ENCODE data around the gene ZNF469. TPM values are rescaled to one million over a fixed set of nuclear protein-coding genes. Genes with fewer than 3 reads are reported as not detected.
"Not testable (repeated sequence)": the region's sequence is repeated elsewhere in the genome, so short reads cannot be mapped to it uniquely, and the experiment has no call there.

Gene ZNF469
- polyA plus RNA-seq, 3 donors from 2014 or later = 0.11 to 0.65 TPM; not detected in 1

DNA sequence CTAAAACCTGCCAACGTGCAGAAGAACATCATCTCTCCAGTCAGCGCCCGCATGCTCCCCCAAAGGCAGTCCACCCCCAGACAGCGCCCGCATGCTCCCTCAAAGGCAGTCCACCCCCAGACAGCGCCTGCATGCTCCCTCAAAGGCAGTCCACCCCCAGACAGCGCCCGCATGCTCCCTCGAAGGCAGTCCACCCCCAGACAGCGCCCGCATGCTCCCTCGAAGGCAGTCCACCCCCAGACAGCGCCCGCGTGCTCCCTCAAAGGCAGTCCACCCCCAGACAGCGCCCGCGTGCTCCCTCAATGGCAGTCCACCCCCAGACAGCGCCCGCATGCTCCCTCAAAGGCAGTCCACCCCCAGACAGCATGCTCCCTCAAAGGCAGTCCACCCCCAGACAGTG lies 22.4 kb upstream of the ZNF469 start:
- not testable (repeated sequence) for H3K27ac Mint-ChIP-seq; H3K4me1 Mint-ChIP-seq; H3K36me3 Mint-ChIP-seq; H3K4me3 Mint-ChIP-seq; DNase-seq; H3K27me3 Mint-ChIP-seq (ENCODE audit: low read depth in 3 of 3)
- H3K9me3 Mint-ChIP-seq = peaks cover 0 to 11% (median 2%) of the 10 kb centered on the region in 6 donors

DNA sequence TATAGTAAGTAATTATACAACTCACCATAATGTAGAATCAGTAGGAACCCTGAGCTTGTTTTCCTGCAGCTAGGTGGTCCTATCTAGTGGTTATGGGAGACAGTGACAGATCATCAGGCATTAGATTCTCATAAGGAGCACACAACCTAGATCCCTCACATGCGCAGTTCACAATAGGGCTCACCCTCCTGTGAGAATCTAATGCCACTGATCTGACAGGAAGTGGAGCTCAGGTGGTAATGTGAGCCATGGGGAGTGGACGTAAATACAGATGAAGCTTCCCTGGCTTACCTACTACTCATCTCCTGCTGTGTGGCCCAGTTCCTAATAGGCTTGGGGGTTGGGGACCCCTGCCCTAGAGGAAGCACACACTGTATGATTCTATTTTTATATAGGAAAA lies 21.8 kb upstream of the ZNF469 start:
- no peak overlapping the region for H3K4me3 Mint-ChIP-seq
- no peaks in the 10 kb centered on the region for H3K36me3 Mint-ChIP-seq
- peaks cover 2 to 5% (median 3%) of the 10 kb centered on the region in 3 donors for H3K27me3 Mint-ChIP-seq (ENCODE audit: low read depth in 3 of 3)
- no peak for DNase-seq
- H3K4me1 Mint-ChIP-seq = no peaks in the 10 kb centered on the region
- peaks cover 0 to 11% (median 2%) of the 10 kb centered on the region in 6 donors for H3K9me3 Mint-ChIP-seq
- no peak overlapping the region for H3K27ac Mint-ChIP-seq

DNA sequence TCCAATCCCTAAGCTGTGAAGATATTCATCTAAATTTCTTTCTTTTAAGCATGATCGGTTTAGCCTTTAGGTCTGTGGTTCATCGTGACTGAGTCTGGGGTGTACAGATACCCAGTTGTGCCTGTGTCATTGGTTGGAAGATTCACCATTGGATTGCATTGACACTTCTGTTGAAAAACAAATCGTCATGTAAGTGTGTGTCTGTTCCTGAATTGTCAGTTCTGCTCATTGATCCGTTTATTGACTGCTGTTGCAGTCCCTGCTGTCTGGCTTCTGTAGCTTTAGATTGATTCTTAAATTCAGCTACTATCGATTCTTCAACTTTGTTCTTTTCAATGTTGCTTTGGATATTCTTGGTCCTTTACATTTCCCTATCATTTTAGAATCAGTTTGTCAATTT lies 21.0 kb upstream of the ZNF469 start:
- no peak for DNase-seq
- no peak overlapping the region for H3K27ac Mint-ChIP-seq
- no peak overlapping the region for H3K4me3 Mint-ChIP-seq
- H3K4me1 Mint-ChIP-seq = no peaks in the 10 kb centered on the region
- peaks cover 2 to 5% (median 3%) of the 10 kb centered on the region in 3 donors for H3K27me3 Mint-ChIP-seq (ENCODE audit: low read depth in 3 of 3)
- H3K36me3 Mint-ChIP-seq = no peaks in the 10 kb centered on the region
- peaks cover 0 to 11% (median 2%) of the 10 kb centered on the region in 6 donors for H3K9me3 Mint-ChIP-seq

DNA sequence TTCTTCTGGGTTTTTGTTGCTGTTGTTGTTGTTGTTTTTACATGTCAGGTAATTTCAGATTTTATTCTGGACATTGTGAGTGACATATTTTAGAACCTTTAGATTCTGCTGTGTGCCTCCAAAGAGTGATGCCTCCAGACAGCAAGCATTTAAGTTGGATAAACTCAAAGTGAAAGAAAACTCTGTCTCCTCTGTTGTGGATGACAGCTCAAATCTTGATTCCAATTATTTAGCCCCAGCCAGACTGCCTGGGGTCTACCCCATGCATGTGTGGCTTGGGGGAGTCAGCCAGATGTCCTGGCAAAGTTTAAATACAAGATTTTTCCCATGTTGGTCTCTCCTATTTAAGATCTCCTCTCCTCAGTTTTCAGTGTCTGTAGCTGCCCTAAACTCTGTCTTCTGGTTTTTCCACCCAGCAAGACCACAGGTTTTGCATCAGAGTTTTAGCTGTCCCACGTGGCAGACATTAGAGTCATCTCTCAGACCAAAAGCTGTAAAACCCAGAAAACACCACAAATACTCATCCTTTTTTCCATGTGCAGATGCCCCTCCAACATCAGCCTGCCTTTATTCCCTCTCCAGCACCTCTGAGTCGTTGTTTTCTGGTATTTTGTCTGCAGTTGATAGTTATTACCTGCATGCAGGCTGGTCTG lies 19.4 kb upstream of the ZNF469 start:
- Mint-ChIP-seq H3K9me3 (peaks cover 0 to 11% (median 2%) of the 10 kb centered on the region in 6 donors), H3K4me3 (no peak overlapping the region), H3K36me3 (no peaks in the 10 kb centered on the region), H3K27ac (no peak overlapping the region), H3K4me1 (no peaks in the 10 kb centered on the region), H3K27me3 (ENCODE audit: low read depth in 3 of 3) (peaks cover 2 to 5% (median 3%) of the 10 kb centered on the region in 3 donors)
- DNase-seq = no peak

DNA sequence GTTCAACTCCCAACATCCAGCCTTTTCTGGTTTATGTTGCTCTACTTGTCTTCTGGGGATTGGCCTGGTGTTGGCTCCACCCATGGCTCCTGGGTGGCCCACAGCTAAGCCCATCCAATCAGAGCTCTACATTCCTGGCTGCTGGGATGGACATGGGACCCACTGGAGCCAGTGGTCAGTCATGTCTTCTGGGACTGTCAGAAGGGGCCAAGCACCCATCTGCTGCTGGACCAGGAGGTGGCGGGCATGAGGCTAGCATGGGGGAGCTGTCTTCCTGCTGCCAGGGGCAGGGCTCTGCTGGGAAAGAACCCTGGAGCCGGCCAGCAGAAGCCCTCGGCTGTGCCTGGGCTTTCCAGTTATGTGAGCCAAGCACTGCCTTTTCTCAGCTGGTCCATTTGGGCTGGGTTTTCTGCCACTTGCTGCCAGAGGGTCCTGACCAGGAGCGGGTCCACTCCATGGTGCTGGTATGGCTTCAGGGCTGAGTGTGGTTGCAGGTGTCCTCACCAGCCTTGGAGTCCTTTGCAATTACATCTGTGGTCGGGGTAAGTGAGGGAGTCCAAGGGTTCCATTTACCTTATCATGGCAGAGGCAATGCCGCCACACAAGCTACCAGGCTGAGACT lies 17.4 kb upstream of the ZNF469 start:
- no peaks in the 10 kb centered on the region for H3K36me3 Mint-ChIP-seq
- H3K4me3 Mint-ChIP-seq = no peak overlapping the region
- H3K9me3 Mint-ChIP-seq = peaks cover 0 to 11% (median 2%) of the 10 kb centered on the region in 6 donors
- no peaks in the 10 kb centered on the region for H3K4me1 Mint-ChIP-seq
- H3K27me3 Mint-ChIP-seq (ENCODE audit: low read depth in 3 of 3) = peaks cover 0 to 2% (median 2%) of the 10 kb centered on the region in 3 donors
- DNase-seq = no peak
- H3K27ac Mint-ChIP-seq = no peak overlapping the region

DNA sequence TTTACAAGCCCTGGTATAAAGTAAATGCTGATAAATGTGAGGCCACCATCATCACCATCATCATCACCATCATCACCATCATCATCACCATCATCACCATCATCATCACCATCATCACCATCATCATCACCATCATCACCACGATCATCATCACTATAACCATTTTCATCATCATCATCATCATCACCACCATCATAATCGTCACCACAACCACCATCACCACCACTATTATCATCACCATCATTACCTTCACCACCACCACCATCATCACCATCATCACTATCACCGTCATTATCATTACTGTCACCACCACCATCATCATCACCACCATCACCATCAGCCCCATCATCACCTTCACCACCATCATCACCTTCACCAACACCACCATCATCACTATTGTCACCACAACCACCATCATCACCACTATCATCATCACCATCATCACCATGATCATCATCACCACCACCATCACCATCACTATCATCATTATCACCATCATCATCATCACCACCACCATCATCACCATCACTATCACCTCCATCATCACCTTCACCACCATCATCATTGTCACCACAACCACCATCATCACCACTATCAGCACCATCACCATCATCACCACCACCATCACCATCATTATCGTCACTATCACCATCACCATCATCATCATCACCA lies 16.6 kb upstream of the ZNF469 start:
- no peaks in the 10 kb centered on the region for H3K4me1 Mint-ChIP-seq
- peaks cover 0 to 11% (median 2%) of the 10 kb centered on the region in 6 donors for H3K9me3 Mint-ChIP-seq
- peaks cover 0 to 2% (median 2%) of the 10 kb centered on the region in 3 donors for H3K27me3 Mint-ChIP-seq (ENCODE audit: low read depth in 3 of 3)
- no peaks in the 10 kb centered on the region for H3K36me3 Mint-ChIP-seq
- peak; percentile 6 to 28 (median 17) for DNase-seq
- H3K27ac Mint-ChIP-seq = no peak overlapping the region
- H3K4me3 Mint-ChIP-seq = no peak overlapping the region

DNA sequence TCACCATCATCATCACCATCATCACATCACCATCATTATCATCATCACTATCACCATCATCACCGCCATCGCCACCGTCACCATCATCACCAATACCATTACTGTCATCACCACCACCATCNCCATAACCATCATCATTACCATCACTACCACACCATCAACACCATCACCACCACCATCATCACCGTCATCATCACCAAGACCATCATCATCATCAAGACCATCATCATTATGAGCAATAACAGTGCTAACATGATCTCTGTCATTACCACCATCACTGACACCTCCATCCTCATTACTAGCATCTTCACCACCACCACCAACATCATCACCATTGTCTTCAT lies 16.1 kb upstream of the ZNF469 start:
- Mint-ChIP-seq H3K4me1 (no peaks in the 10 kb centered on the region), H3K27me3 (ENCODE audit: low read depth in 3 of 3) (peaks cover 0 to 2% (median 2%) of the 10 kb centered on the region in 3 donors), H3K9me3 (peaks cover 0 to 11% (median 2%) of the 10 kb centered on the region in 6 donors), H3K36me3 (no peaks in the 10 kb centered on the region), H3K4me3 (no peak overlapping the region), H3K27ac (no peak overlapping the region)
- peak in 1 of 3 donors; percentile 9 for DNase-seq

DNA sequence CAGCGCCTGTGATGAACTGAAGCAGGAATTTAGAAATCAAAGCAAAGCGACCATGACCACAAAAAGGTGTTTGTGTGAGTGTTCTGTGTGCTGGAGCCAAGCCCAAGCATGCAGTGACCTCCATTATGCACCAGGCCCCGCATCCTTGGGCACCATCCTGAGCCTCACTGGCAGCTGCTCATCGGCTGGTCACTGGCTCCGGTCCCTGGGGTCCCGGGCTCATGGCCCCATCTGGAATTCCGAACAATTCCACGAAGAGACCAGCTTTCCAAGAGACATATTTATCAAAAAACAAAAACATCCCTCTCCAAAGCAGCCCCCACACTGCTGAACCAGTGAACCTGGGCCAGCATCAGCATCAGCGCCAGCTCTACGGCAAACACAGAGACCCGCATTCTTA lies 15.2 kb upstream of the ZNF469 start:
- Mint-ChIP-seq H3K4me3 (no peak overlapping the region), H3K27ac (no peak overlapping the region), H3K36me3 (no peaks in the 10 kb centered on the region), H3K9me3 (peaks cover 0 to 7% (median 1%) of the 10 kb centered on the region in 6 donors), H3K4me1 (no peaks in the 10 kb centered on the region), H3K27me3 (ENCODE audit: low read depth in 3 of 3) (peaks cover 0 to 2% (median 0%) of the 10 kb centered on the region in 3 donors)
- DNase-seq = no peak

DNA sequence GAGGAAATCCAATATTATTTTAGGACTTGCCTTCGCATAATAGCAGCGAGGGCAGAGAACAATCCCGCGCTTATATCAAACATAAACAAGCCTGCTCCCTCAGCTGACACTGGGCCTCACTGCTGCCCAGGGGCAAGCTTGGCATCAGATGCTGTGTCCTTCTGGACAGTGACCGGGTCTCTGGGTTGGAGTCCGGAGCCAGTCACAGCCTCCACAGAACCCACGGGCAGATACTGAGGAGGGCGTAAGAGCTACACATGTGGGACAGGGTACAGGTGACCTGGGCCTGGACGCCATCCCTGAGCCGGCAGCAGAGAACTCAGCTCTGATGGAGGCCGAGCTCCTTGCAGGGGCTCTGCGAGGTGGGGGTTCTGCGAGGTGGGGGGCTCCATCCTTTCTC lies 14.7 kb upstream of the ZNF469 start:
- no peak for DNase-seq
- Mint-ChIP-seq H3K4me3 (no peak overlapping the region), H3K36me3 (no peaks in the 10 kb centered on the region), H3K27me3 (ENCODE audit: low read depth in 3 of 3) (peaks cover 0 to 1% (median 0%) of the 10 kb centered on the region in 3 donors), H3K27ac (no peak overlapping the region), H3K9me3 (peaks cover 0 to 3% (median 0%) of the 10 kb centered on the region in 6 donors), H3K4me1 (no peaks in the 10 kb centered on the region)

DNA sequence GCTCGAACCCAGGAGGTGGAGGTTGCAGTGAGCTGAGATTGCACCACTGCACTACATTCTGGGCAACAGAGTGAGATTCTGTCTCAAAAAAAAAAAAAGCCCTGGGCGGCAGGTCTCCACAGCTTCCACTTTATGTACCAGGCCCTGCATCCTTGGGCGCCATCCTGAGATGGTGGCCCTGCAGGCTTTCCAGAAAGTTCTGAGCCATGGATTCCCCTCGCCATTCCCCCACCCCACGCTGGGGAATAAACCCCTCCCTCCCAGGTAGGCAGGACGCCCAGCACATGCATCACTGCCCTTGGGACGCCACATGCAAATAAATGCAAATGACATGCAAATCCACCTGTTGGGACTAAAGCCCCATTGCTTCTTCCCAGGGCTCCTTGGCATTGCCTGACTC lies 13.8 kb upstream of the ZNF469 start:
- no peak overlapping the region for H3K4me3 Mint-ChIP-seq
- DNase-seq = no peak
- peaks cover 0 to 2% (median 0%) of the 10 kb centered on the region in 3 donors for H3K27me3 Mint-ChIP-seq (ENCODE audit: low read depth in 3 of 3)
- H3K9me3 Mint-ChIP-seq = no peaks in the 10 kb centered on the region
- H3K36me3 Mint-ChIP-seq = peaks cover 0 to 1% (median 0%) of the 10 kb centered on the region in 3 donors
- H3K27ac Mint-ChIP-seq = no peak overlapping the region
- no peaks in the 10 kb centered on the region for H3K4me1 Mint-ChIP-seq

DNA sequence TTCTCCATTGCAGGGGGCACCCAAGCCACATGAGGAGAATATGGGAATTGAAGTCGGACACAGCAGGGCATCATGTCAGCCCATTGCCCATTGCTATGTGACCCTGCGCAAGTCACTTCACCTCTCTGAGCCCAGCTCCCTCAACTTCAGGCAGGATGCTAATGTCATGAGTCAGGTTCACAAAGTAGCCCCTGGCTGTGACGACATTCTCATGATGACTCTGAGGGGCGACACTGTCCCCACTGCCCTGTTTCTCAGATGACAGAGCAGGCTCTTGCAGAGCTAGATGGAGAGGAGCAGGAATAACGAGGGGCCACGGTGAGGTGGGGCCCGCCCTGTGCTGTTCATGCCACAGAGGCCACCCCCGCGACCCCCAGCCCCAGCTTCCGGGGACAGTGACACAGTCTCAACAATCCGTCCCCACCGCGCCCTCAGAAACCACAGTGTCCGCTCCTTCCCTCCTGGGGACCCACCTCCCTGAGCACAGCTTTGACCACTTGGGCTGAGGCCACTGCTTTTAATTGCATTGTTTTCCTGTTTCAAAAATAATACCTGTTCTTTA lies 13.2 kb upstream of the ZNF469 start:
- DNase-seq = no peak
- no peak overlapping the region for H3K27ac Mint-ChIP-seq
- no peaks in the 10 kb centered on the region for H3K9me3 Mint-ChIP-seq
- no peaks in the 10 kb centered on the region for H3K4me1 Mint-ChIP-seq
- peaks cover 0 to 4% (median 4%) of the 10 kb centered on the region in 3 donors for H3K27me3 Mint-ChIP-seq (ENCODE audit: low read depth in 3 of 3)
- H3K4me3 Mint-ChIP-seq = no peak overlapping the region
- H3K36me3 Mint-ChIP-seq = peaks cover 0 to 4% (median 0%) of the 10 kb centered on the region in 3 donors

DNA sequence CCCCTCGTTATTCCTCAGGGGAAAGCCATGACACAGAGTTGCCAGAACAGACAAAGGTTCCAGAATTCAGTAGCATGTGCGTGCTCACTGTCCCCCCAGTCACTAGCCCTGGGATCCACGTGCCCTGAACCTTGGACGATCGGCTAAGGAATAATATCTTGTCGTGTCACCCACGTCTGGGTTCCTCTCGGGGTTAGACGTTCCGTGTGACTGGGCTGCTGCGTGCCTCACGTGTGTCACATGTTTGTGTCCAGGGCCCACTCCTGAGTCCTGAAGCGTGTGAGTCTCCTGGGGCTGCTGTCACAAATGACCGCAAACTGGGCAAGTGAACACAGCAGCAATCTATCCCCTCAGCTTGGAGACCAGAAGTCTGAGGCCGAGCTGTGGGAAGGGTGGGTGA lies 12.4 kb upstream of the ZNF469 start:
- Mint-ChIP-seq H3K27ac (no peak overlapping the region), H3K27me3 (ENCODE audit: low read depth in 3 of 3) (peaks cover 0 to 4% (median 4%) of the 10 kb centered on the region in 3 donors), H3K4me1 (no peaks in the 10 kb centered on the region), H3K4me3 (no peak overlapping the region), H3K36me3 (peaks cover 0 to 4% (median 0%) of the 10 kb centered on the region in 3 donors), H3K9me3 (no peaks in the 10 kb centered on the region)
- no peak for DNase-seq

DNA sequence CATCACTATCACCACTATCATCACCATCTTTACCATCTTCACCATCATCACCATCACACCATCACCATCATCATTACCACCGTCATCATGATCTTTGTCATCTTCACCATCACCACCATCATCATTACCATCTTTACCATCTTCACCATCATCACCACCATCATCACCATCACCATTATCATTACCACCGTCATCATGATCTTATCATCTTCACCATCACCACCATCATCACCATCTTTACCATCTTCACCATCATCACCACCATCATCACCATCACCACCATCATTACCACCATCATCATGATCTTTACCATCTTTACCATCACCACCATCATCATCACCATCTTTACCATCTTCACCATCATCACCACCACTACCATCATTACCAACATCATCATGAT lies 10.2 kb upstream of the ZNF469 start:
- DNase-seq = no peak
- Mint-ChIP-seq H3K9me3 (no peaks in the 10 kb centered on the region), H3K36me3 (peaks cover 0 to 4% (median 0%) of the 10 kb centered on the region in 3 donors), H3K27ac (no peak overlapping the region), H3K27me3 (ENCODE audit: low read depth in 3 of 3) (peaks cover 0 to 6% (median 4%) of the 10 kb centered on the region in 3 donors), H3K4me1 (no peaks in the 10 kb centered on the region), H3K4me3 (no peak overlapping the region)

DNA sequence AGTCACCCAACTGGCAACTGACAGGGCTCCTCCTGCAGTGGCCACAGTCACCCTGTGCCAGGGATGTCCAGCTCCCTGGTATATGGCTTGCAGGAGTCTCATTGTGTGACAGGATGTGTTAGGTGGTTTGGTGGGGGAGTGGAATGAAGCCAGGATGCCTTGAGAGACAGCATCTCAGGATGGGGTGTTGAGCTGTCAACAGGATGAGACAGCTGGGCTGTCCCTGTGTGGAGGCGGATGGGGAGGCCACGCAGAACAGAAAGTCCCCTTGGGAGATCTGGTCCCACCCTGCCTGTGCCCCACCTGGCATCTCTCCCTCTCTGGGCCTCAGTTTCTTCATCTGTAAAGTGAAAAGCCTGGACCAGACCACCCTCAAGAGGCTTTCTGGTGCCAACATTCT lies 9.5 kb upstream of the ZNF469 start:
- H3K9me3 Mint-ChIP-seq = no peaks in the 10 kb centered on the region
- no peak overlapping the region for H3K27ac Mint-ChIP-seq
- peaks cover 2 to 6% (median 4%) of the 10 kb centered on the region in 3 donors for H3K27me3 Mint-ChIP-seq (ENCODE audit: low read depth in 3 of 3)
- no peak for DNase-seq
- no peaks in the 10 kb centered on the region for H3K4me1 Mint-ChIP-seq
- peaks cover 0 to 4% (median 0%) of the 10 kb centered on the region in 3 donors for H3K36me3 Mint-ChIP-seq
- no peak overlapping the region for H3K4me3 Mint-ChIP-seq

All from immature natural killer cell (primary cell).